AG04450 (cell line): Measurements from ENCODE around the gene TUBGCP2. TPM values are rescaled to one million over a fixed set of nuclear protein-coding genes. Genes with fewer than 3 reads are reported as not detected.

ENCODE experiments used
- CTCF ChIA-PET: fragments of 300-600, 350-600 bp; formaldehyde crosslinking; extraction: SDS; loops from one replicate; lab custom pipeline; 2022; ENCODE audit warnings: antibody characterized with exemption, inconsistent platforms; lab: Charles Lee
- POLR2A ChIA-PET: fragments of 350-600 bp; formaldehyde crosslinking; extraction: SDS; loops from one replicate; lab custom pipeline; 2021; ENCODE audit warnings: antibody characterized with exemption, inconsistent platforms; lab: Yijun Ruan, JAX
- DNase-seq: peaks from one replicate; pipeline ENCODE4 v3.0.0-alpha.2; 2011; ENCODE audit warnings: low read depth, low spot score
- H3K27ac ChIP-seq: one replicate; pipeline ENCODE4 v1.5.1; 2012; ENCODE audit warnings: low read depth, low read length, control low read depth
- H3K27me3 ChIP-seq: one replicate; pipeline ENCODE4 v1.6.0; 2012; ENCODE audit warnings: low read length; ENCODE audit not compliant: control insufficient read depth, insufficient read depth
- H3K4me3 ChIP-seq: 2 replicates; pipeline ENCODE4 v1.5.1; 2011; ENCODE audit warnings: mild to moderate bottlenecking, low read depth, low read length, control low read depth
- H3K9me3 ChIP-seq: 2 replicates; pipeline ENCODE4 v1.5.1; 2012; ENCODE audit warnings: low read length; ENCODE audit not compliant: control insufficient read depth, insufficient read depth
- polyA plus RNA-seq: library from polyadenylated mRNA; depleted of rRNA; stranded (reverse); fragments of >200 nt; gene quantifications from 2 replicates; pipeline ENCODE4 v1.2.3, GENCODE V29; 2011
- TF ChIP-seq, protein P1 (sequence below): IDR thresholded peaks from 2 replicates; pipeline ENCODE4 v1.5.1; 2011; ENCODE audit warnings: low read depth, low read length, control low read depth, inconsistent platforms

TUBGCP2 gene
- polyA plus RNA-seq, 1 experiment = 40.0 TPM

DNA sequence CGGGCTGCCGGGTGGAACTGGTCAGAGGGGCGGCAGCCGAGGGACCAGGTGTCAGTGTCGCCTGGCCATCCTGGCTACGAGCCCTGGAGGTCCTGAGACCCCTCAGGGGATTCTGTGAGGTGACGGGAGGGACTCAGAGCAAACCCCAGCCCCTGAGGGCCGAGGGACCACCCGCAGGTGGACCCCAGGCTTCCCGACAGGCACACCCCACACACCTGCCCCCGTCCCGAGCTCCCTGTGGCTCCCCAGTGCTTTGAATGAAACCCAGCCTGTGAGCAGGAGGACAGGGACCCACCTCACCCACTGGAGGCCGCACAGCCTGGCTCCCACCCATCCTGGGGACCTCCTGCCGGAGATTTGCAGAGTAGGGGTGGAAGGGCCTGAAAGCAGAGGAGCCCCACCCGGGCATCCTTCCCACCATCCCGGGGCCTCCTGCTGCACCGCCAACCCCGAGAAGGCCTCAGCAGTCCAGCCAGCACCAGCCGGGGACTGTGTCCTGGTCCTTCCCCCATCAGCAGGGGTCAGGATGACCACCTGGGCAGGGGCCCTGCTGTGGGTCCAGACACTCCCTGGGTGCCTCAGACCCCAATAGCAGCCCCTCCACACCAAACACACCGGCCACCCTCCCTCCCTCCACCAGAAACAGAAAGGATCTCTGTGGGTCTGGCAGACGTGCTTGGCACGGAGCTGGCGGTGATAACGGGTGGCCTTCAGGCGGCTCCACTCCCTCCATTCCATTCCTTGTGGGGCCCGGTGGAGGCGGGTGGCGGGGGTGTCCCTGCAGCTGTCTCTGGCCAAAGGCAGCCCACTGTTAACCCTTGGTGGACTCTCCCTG lies 57.1 kb downstream of the TUBGCP2 start:
- peaks cover 13% of the 10 kb centered on the region for H3K27me3 ChIP-seq
- ChIA-PET POLR2A (no interaction called here), CTCF (no interaction called here)
- no peak for DNase-seq
- no peak overlapping the region for H3K27ac ChIP-seq
- TF ChIP-seq, protein P1, sequence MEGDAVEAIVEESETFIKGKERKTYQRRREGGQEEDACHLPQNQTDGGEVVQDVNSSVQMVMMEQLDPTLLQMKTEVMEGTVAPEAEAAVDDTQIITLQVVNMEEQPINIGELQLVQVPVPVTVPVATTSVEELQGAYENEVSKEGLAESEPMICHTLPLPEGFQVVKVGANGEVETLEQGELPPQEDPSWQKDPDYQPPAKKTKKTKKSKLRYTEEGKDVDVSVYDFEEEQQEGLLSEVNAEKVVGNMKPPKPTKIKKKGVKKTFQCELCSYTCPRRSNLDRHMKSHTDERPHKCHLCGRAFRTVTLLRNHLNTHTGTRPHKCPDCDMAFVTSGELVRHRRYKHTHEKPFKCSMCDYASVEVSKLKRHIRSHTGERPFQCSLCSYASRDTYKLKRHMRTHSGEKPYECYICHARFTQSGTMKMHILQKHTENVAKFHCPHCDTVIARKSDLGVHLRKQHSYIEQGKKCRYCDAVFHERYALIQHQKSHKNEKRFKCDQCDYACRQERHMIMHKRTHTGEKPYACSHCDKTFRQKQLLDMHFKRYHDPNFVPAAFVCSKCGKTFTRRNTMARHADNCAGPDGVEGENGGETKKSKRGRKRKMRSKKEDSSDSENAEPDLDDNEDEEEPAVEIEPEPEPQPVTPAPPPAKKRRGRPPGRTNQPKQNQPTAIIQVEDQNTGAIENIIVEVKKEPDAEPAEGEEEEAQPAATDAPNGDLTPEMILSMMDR = no peak
- H3K4me3 ChIP-seq = no peak overlapping the region
- no peaks in the 10 kb centered on the region; the same call in 1 of the 2 replicates for H3K9me3 ChIP-seq

DNA sequence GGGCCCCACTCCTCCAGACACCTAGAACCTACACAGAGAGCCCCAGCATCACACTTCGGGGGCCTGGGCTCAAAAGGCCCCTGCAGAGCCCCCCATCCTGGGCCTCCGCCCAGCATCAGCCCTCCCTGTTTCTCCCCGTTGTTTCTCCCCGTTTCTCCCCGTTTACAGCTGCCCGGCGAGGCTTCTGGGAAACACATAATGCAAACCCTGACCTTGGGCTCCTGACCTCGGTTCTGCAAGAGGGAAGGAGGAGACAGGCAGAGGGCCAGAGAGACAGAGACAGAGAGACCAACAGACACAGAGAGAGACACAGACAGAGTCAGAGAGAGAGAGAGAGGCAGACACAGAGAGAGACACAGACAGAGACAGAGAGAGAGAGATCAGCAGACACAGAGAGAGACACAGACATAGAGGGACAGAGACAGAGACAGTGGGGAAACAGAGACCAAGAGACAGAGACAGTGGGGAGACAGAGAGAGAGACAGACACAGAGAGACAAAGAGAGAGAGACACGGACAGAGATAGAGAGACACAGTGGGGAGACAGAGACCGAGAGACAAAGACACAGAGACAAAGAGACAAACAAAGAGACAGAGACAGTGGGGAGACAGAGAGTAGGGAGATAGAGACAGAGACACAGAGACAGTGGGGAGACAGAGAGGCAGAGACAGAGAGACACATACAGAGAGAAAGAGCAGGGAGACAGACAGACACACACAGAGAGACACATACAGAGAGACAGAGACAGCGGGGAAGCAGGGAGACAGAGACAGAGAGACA lies 58.5 kb downstream of the TUBGCP2 start:
- H3K27ac ChIP-seq = no peak overlapping the region
- no peak overlapping the region for H3K4me3 ChIP-seq
- DNase-seq = no peak
- ChIA-PET CTCF (no interaction called here), POLR2A (no interaction called here)
- peaks cover 17% of the 10 kb centered on the region for H3K27me3 ChIP-seq
- TF ChIP-seq, protein P1 = no peak
- no peaks in the 10 kb centered on the region; the same call in 1 of the 2 replicates for H3K9me3 ChIP-seq

DNA sequence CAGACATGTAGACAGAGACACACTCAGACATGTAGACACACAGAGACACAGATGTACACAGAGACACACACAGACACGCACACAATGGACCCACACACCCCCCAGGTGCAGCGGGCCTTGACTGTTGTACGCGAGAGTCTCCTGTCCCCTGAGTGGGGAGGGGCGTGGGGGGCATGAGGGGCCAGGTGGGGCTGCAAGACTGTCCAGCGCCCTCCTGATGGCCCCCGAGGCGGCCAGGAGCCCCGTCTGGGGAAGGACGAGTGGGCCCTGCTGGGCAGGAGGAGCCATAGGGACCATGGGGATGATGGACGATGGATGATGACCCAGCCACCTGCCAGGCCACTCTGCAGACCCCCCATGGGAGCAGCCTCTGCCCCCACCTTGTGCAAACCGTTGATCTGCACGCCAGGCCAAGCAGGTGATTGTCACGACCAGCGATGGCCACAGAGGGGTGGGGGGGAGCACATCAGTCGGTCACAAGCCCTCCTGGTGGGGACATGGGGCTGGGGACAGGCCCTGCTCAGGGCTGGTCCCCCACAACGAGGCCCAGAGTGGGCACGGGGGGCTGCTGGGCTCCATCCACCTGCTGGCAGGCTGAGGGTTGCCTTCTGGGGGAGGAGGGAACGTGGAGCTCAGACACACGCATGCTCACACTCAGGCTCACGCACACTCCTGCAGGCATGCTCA lies 59.4 kb downstream of the TUBGCP2 start:
- no peaks in the 10 kb centered on the region; the same call in 1 of the 2 replicates for H3K9me3 ChIP-seq
- CTCF ChIA-PET = no interaction called here
- peaks cover 17% of the 10 kb centered on the region for H3K27me3 ChIP-seq
- no peak overlapping the region for H3K27ac ChIP-seq
- no peak for DNase-seq
- no peak overlapping the region for H3K4me3 ChIP-seq
- POLR2A ChIA-PET = no interaction called here
- TF ChIP-seq, protein P1 = no peak

DNA sequence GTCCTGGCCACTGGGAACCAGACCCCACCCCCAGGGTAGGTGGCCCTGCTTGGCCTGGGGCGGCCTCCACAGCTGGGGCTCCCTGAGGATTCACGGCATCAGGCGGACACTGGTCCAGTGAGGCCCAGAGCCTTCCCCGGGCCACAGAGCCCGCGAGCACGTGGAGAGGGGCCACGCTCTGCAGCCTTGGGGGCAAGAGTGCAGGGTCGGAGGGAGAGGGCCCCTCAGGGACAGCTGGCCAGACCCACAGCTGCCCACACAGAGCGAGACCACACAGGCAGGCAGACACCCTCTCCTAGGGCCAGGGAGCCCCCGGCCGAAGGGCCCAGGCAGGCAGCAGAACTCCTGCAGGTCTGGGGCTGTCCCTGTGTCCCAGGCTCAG lies 60.3 kb downstream of the TUBGCP2 start:
- no peak for DNase-seq
- POLR2A ChIA-PET = no interaction called here
- H3K4me3 ChIP-seq = no peak overlapping the region
- H3K27ac ChIP-seq = no peak overlapping the region
- TF ChIP-seq, protein P1 = no peak
- CTCF ChIA-PET = no interaction called here
- no peaks in the 10 kb centered on the region; the same call in 1 of the 2 replicates for H3K9me3 ChIP-seq
- peaks cover 17% of the 10 kb centered on the region for H3K27me3 ChIP-seq
